GM18526 (cell line): ENCODE data around the gene DERA.

Experiments used
- POLR2A ChIP-seq: IDR thresholded peaks from 3 replicates; pipeline ENCODE4 v1.6.1; 2011; ENCODE audit not compliant: insufficient read length; ENCODE audit errors: extremely low read depth

Gene DERA

DNA sequence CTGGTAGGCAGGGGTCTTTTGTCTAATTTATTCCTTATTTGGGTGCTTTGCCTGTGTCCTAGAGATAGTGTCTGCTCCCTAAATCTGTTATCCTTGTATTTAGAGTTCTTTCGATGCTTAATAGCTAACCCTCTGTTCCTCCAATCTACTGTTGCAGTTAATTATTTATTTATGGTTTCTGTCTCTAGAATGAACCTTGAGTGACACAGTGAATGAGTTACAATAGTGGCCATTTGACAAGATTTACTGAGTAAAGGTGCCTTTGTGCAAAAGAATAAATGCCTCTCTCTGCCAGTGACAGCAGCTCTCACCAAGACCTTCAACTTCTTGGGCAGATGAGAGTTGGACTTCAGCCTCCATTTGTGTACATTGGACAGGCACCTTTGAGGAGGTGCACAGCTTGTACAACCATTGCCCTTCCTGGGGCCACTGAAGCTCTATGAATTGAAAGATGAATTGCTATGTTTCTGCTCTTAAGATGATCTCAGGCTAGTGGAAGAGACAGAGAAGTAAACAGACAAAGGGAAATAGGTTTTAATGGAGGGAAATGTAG is 165.9 kb downstream of the DERA start:
- TF ChIP-seq POLR2A = no peak

GRCh38 chr12:16086462-16086861 is 175.3 kb downstream of the DERA start:
- TF ChIP-seq POLR2A = no peak

DNA sequence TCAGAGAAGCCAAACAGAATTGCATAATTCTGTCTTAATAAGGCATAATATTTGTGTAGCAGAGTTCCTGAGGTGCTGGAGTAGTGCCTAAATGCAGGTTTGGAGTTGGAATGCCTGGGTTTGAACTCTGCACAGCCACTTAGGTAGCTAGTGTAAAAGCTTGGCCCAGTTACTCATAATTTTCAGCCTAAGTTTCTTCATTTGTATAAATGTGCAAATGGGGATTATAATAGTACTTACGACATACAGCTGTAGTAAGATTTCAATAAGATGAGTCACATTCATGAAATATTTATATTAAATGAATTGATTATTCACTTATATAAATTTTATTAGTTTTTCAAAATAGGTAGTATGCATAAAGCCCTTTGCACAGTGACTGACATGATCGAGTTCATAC is 175.8 kb downstream of the DERA start:
- no peak for TF ChIP-seq POLR2A
